HG02852 (cell line): ENCODE data around the gene KIAA0753.
A peak's percentile ranks its signal among the peaks of the same experiment; 100 is the strongest.

Experiments
- ATAC-seq: cut with Tn5 transposase; IDR thresholded peaks from one replicate; pipeline ENCODE4 v1.9.1; 2021; ENCODE audit warnings: mild to moderate bottlenecking, moderate library complexity; ENCODE audit not compliant: unreplicated experiment

The KIAA0753 gene

DNA sequence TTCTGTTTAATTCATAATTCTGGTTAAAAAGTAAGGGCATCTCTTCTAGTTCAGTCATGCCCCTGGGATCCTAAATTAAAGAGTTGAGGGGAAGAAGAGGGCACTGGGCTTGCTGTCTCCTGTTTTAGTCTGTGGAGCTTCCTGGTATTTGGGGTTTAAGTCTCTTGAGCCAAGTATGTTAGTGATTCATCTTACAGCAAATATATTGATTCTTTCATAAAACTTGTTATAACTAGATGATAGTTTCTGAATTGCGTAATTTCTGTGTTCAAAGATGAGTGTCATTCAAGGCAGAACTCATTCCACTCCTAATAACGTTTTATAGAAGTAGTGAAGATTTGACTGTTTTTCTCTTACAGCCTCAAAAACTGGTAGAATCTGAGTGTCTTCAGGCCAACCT is 2.1 kb upstream of the KIAA0753 start:
- ATAC-seq: no peak

DNA sequence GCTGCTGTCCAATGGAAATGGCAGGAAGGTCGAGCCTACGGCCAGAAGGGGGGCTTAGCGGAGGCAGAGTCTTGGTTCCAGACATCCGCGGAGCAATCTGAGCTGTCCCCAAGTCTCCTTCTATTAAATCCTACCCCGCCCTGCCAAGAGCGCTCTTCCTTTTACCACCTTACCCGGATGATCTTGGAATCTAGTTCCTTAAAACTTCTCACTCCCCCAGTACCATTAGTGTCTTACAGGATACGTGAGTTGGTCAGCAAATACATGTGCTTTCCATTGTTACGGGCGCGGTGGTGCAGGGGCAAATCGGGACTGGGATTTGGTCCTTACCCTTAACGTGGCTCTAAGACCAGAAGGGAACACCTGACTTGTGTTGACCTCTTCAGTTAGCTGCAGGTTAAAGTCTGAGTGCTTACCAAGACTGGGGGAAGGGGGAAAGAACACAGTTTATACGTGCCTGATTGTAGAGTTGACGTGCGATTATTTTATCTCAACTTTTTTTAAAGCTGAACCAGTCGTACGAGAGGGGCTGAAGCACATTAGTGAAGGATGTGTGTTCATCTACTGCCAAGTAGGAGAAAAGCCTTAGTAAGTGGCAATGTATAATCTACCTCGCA is 844 bp upstream of the KIAA0753 start:
- ATAC-seq: no peak

DNA sequence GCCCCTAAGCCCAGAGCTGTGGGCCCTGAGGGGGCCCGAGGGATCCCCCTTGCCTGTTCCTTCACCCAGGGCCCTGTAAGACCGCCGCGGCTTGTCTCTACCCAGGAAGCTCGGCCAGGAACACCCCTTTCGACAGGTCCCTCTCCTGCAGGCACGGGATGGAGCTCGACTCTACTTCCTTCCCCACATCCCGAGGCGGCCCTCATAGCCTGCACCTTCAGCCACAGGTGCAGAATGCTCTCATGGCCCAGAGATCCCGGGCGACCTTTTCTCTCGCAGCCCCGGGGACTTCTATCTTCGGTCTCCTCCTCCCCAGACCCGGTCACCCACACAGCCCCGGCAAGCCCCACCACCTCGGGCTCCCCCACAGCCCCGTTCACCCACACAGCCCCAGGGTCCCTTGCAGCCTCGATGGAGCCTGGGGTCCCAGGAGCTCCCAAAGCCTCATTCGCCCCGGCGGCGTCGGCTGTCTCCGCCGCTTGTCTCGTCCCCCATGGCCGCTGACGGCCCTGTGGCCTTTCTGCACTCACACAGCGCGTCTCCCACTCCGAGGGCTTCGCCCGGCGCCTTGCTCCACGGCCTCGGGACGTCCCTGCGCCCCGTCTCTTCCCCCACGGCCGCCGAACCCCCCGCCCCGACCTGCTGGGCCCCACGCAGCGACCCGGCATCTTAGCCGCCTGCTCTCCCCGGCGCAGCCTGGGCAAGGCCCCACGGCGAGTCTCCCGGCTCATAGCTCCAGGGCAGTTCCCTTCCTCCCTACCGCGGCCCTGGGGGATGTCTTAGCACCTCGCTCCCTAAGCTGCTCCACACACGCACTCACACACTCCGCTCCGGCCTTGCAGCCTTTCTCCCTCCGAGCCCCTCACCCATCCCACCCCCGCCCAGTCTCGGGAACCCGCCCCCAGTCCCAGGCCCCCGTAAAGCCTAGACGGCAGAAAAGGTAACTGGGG is 650 bp downstream of the KIAA0753 start:
- peak; percentile 18 for ATAC-seq

DNA sequence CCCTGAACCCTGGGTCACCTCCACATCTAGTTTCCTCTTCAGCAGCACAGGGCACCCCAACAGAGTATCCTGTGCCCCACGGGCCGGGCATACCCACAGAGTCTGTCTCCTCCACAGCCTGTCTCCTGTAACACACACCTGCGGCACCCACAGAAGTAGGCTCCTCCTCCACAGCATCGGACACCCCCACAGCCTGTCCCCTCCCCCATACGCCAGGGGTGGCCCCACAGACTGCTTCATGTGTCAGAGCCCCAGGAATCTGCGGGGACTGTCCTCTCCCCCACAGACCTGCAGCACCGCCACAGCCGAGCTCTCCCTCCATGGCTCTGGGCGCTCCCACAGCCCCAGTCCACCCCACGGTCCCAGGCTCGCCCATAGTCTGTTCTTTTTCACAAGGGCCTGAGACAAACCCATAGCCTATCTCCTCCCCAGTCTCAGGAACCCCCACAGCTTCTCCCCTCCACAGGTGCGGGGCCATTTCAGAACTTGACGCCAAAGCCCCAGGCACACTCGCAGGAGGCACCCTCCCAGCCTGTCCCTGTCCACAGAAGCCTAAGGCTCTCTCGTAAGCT is 1.4 kb downstream of the KIAA0753 start:
- ATAC-seq: no peak

DNA sequence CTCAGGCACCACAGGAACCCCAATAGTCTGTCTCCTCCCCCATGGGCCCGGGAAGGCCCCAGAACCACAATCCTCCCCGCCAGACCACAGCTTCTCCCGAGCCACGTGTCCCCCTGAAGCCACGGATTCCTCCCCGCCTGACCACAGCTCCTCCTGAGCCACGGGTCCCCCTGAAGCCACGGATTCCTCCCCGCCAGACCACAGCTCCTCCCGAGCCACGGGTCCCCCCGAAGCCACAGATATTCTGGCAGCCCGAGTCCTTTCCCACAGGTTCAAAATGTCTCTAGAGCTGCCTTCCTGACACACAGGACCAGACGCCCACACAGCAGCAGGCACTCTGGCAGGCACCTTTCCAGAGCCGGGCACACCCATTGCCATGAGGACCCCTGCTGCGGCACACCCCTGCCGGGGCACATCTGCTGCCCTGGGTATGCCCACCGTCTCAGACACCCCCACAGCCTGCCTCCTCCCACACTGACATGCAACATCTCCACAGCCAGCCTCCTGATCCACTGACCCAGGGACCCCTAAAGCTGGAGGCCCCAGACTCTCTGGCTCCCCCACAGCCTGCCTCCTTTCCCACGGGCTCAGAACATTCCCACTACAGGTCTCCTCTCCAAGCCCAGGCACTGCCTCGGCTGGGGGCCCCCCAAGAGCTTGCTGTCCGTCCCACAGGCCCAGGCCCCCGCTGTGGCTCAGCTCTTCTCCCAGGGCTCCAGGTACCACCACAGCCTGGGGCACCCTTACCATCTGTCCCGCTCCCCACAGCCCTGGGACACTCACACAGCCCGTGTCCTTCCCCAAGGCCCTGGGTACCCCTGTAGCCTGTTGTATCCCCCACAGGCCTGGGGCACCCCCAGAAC is 2.2 kb downstream of the KIAA0753 start:
- no peak for ATAC-seq

DNA sequence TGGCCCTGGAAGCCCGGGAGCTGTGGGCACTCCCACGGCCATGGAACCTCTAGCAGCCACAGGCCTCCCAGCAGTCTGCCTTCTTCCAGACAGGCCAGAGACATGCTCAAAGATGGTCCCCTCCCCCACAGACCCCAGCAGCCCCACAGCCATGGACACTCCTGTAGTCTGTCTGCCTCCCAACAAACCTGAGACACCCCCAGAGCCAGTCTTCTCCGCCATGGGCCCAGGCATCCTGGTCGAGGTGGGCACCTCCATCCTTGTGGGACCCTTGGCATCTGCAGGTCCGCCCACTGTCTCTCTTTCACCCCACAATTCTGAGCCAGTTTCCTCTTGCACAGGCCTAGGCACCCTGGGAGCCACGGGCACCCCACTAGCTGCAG is 3.1 kb downstream of the KIAA0753 start:
- ATAC-seq: no peak

DNA sequence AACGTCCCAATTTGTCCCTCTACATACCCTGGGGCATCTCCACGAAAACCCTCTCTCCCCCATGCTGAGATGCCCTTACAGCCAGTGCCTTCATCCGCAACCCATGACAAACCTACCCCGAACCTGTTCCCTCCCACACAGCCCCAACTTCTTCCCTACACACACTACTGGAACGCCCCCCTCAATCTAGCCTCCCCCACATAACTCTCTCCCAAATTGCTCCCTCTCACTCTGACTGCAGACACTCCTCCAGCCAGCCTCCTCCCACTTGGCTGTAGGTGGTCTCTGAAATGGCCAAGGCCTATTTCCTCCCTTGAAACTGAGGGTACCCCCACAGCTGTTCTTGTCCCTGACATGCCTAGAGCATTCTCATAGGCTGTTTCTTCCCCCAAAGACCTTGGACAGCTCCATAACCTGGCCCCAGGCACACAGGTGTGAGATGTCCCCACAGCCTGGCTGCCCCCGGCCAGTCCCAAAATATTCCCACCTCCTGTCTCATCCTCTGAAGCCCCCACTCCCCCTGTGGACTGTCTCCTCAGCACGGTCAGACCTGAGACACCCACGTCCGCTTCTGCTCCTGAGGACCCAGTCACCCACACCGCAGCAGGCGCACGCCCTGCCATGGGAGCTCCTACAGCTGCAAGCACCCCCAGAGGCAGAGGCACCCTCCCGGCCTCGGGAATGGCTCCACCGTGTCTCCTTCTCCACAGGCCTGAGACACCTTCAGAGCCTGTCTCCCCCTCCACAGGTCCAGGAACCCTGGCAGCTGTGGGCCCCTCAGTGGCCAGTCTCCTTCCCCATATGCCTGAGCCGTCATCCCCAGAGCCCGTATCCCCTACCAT is 3.7 kb downstream of the KIAA0753 start:
- ATAC-seq: no peak

DNA sequence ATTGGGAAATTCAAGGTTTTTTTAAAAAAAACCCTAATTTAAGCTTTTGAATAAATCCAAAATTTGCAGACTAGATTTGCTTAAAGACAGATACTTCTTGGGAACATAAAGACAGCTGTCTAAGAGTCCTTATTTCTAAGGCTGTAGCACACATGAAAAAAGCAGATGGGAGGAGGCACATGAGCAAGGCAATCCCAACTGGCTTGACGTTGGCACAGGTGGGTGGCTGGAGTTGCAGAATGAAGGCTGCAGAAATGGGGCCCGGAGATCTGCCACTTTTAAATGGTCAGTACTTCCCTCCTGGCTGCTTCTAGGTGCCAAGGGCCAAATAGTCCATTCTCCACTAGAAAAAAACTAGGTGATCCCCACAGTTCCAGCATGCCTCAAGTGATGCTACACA is 4.4 kb downstream of the KIAA0753 start:
- no peak for ATAC-seq

DNA sequence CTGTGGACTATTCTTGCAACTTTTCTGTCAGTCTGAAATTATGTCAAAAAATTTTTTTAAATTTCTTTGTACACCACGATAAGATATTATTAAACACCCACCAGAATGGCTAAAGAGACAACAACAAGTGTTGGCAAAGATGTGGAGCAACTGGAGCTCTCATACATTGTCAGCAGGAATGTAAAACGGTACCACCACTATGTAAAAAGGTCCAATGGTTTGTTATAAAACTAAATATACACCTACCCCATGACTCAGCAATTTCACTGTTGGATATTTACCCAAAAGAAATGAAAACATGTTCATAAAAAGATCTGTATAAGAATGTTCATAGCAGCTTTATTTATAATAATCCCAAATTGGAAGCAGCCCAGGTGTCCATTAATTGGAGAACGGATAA is 7.2 kb downstream of the KIAA0753 start:
- ATAC-seq: no peak

DNA sequence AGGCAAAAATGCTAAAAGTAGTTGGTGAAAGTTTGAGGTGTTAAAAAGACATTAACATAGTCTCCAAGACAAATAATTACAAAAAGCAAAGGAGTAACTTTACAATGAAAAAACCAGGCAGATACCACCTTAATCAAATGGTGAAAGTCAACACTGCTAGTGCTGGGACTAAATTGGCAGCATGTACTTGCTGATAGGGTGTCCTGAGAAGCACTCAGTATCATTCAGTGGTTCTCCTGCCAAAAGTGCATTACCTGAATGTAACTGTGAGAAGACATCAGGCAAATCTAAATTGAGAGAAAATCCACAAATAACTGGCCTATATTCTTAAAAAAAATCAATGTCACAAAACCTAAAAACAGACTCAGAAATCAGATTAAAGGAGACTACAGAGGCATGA is 8.0 kb downstream of the KIAA0753 start:
- ATAC-seq: no peak

DNA sequence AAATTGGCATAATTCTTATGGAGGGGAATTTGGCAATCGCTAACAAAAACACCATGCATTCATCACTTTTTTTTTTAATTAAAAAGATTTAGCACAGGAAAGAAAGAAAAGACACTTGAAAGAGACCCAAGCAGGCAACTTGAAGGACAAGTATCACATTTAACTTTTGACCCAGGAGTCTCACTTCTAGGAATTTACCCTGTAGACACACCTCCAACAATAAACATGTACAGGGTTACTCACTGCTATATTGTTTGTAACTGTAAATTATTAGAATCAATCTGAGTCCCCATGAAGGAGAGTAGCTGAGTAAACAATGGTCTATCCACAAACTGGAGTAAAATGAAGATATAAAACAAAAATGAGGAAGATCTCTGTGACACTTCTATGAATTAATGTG is 10.1 kb downstream of the KIAA0753 start:
- no peak for ATAC-seq

DNA sequence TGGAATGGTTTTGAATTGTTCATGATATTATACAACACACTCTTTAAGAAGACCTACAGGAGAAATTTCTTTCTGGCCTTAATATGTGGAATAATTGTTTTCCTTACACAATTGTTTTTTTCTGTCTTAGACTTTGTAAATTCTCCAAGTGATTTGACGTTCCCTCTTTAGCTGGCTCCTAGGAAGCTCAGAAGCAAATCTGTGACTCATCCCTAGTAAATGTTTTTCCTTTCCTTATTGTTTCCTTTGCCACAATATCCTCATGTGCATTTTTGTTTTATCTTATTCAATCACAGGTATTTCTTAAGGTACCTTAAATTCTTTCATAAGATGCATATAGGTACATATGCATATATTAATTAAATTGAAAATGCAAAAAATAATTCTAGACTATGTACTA is 13.5 kb downstream of the KIAA0753 start:
- ATAC-seq: no peak

DNA sequence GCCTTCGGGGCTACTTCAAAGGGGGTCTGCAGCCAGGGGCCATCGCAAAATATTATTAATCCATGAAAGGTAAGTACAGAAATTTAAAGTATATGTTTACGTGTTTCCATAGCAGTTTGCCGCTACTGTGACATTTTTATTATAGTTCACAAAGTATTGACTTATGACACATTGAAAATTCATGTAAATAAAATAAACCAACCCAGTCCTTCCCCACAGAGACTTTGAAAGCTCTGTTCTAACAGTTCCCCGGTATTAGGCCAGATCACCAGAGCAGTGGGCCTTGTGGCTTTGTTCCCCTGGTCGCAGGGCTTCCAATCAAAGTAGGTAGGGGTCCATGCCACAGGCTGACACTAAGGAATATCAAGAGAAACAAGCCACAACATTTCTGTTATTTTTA is 13.9 kb downstream of the KIAA0753 start:
- ATAC-seq: no peak

DNA sequence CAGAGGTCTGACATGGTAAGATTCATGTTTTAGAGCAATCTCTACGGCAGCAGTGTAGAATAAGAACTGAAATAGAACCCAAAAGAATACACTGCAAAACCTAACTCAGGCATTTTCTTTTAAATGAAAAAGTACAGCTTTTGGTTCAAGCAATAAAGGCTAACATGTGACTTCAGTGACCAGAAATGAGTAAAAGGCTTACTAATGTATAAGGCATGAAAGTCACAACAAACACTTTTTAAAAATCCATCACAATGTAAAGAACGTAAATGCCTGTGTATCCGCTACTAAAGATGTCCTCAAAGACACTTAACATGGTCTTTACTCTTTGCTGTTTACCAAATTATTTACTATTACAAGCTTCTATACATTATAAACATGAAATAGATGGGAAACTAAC is 16.6 kb downstream of the KIAA0753 start:
- ATAC-seq: no peak

DNA sequence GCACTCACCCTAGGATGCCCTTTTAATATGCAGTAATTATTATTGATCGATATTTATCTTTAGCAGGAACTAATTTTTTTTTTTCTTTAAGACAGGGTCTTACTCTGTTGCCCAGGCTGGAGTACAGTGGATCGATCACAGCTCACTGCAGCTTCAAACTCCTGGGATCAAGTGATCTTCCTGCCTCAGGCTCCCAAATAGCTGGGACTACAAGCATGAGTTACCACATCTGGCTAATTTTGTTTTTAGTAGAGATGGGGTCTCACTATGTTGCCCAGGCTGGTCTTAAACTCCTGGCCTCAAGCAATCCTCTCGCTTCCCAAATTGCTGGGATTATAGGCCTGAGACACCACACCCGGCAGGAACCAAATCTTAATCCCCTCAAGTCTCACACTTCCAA is 29.3 kb downstream of the KIAA0753 start:
- no peak for ATAC-seq

DNA sequence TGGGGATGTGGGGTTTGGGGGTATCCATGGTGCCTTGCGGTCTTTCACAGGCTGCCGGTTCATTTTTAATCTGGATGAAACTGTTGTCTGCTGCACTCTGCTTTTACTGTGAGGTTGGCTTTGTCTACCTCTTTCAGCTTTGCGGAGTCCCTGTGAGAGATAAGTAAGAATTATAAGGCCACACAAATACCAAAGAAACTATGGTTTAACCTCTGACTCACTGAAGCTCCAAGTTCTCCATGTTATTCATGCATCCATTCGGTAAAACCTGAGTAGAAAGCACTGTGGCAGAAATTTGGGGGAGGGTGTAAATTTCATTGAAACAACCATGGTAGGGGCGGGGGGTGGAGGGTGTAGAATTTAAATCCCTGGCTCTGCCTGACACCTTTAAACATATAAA is 30.5 kb downstream of the KIAA0753 start:
- no peak for ATAC-seq

DNA sequence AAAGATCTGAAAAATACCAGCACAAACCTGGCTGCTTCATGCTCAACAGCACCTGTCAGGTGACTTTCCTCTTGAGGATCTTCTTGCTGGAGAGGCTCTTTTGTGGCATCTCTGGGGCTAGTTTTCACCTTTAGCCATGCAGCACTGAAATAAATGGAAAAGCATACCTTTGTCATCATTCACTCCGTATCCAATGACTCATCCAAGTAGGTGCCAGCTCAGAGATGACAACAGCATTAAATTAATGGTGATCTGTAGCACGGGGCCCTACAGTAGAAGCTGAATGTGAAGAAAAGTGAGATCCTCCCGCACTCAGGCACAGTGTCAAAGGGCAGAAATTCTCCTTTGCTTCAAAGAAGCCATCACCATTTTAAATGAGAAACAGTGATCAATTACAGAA is 32.2 kb downstream of the KIAA0753 start:
- no peak for ATAC-seq

DNA sequence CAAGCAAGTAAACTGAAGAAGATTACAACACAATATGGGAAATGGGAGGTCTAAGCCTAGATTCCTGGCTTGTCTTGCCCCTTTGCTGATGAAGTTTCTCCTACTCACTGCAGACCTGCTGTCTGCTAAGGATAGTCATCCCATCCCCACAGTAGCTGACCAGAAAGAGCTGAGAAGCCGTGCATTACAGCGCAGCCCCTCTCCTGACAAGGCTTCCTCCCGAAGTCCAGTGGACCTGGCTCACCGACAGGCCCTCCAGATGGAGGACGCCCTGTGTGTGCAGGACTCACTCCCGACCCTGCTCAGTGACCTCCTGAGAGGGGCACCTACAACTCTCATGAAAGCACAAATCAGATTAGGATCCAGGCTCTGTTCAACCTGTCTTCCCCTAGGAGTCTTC is 35.4 kb downstream of the KIAA0753 start:
- ATAC-seq: no peak

DNA sequence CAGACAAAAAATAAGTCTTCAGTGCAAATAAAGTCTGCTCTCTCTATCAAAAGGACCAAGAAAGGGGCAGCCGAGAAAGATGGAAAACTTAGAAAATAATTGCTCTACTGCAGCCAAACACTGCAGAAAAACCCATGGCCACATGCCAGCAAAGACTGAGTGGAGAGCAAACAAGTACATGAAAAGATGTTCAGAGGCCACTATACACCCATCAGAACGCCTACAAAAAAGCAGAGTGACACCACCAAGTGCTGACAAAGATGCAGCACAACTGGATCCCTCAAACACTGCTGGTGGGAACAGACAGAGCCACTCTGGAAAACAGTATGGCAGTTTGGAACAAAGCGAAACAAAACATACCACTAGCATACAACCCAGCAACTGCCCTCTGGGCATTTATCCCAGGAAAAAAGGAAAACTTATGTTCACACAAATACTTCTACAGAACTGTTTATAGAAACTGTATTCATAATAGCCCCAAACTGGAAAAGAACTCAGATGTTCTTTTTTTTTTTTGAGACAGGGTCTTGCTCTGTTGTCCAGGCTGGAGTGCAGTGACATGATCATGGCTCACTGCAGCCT is 36.7 kb downstream of the KIAA0753 start:
- no peak for ATAC-seq

DNA sequence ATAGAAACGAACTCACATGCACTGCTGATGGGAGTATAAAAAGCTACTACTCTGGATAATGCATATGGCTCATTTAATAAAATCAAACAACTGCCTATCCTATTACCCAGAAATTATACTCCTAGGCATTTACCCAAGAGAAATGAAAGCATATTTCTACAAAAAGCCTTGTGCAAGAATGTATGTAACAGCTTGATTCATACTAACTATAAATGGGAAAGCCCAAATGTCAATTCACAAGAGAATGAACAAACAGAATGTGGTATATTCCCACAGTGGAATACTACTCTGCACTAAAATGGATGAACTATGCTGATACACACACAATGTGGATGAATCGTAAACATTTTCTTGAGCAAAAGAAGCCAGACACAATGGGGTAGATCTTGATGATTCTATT is 38.4 kb downstream of the KIAA0753 start:
- no peak for ATAC-seq
